ENCODE measurements around the gene STRN4. TPM values are rescaled to one million over a fixed set of nuclear protein-coding genes. Genes with fewer than 3 reads are reported as not detected.

The STRN4 gene
- total and polyA plus RNA-seq, 2 donors from 2014 or later: 31.5 to 74.9 TPM

DNA sequence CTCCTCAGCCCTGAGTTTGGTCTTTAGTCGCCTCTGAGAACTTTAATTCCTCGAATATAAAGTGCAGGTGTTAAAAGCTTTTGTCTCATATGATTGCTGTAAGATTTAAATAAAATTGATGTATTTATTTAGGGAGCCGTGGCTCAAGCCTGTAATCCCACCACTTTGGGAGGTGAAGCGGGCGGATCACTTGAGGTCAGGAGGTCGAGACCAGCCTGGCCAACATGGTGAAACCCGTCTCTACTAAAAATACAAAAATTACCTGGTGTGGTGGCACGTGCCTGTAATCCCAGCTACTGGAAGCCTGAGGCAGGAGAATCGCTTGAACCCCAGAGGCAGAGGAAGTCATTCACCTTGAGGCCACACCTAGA is 42.7 kb upstream of the STRN4 start:
- intact Hi-C loops (cut with DNase I): no loop called here
- FAIRE-seq (no peak), DNase-seq (no peak)
- no peaks in the 10 kb centered on the region for H3K27me3 ChIP-seq (ENCODE audit: control insufficient read depth, insufficient read depth, low read length)
- H3K9me3 ChIP-seq (ENCODE audit: control insufficient read depth in 2 of 3, insufficient read depth in 1 of 3, low read length in 3 of 3): no peaks in the 10 kb centered on the region
- peaks cover 3 to 25% (median 16%) of the 10 kb centered on the region in 3 donors for H3K4me1 ChIP-seq (ENCODE audit: control insufficient read depth in 2 of 3, insufficient read depth in 2 of 3, low read depth in 1 of 3, low read length in 3 of 3)
- TF ChIP-seq, protein P1, sequence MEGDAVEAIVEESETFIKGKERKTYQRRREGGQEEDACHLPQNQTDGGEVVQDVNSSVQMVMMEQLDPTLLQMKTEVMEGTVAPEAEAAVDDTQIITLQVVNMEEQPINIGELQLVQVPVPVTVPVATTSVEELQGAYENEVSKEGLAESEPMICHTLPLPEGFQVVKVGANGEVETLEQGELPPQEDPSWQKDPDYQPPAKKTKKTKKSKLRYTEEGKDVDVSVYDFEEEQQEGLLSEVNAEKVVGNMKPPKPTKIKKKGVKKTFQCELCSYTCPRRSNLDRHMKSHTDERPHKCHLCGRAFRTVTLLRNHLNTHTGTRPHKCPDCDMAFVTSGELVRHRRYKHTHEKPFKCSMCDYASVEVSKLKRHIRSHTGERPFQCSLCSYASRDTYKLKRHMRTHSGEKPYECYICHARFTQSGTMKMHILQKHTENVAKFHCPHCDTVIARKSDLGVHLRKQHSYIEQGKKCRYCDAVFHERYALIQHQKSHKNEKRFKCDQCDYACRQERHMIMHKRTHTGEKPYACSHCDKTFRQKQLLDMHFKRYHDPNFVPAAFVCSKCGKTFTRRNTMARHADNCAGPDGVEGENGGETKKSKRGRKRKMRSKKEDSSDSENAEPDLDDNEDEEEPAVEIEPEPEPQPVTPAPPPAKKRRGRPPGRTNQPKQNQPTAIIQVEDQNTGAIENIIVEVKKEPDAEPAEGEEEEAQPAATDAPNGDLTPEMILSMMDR (IDR thresholded peaks at IDR 0.05; ENCODE audit: borderline replicate concordance, extremely low read depth, insufficient read depth): no peak
- no peaks in the 10 kb centered on the region for H3K36me3 ChIP-seq (ENCODE audit: control insufficient read depth in 2 of 3, insufficient read depth in 3 of 3, low read length in 3 of 3)
- H3K4me3 ChIP-seq (ENCODE audit: low read length in 3 of 3): no peak overlapping the region
- H3K27ac ChIP-seq (ENCODE audit: low read depth in 2 of 2, low read length in 2 of 2): no peak overlapping the region
- no peak overlapping the region for H3K9ac ChIP-seq (ENCODE audit: low read length in 3 of 3)

DNA sequence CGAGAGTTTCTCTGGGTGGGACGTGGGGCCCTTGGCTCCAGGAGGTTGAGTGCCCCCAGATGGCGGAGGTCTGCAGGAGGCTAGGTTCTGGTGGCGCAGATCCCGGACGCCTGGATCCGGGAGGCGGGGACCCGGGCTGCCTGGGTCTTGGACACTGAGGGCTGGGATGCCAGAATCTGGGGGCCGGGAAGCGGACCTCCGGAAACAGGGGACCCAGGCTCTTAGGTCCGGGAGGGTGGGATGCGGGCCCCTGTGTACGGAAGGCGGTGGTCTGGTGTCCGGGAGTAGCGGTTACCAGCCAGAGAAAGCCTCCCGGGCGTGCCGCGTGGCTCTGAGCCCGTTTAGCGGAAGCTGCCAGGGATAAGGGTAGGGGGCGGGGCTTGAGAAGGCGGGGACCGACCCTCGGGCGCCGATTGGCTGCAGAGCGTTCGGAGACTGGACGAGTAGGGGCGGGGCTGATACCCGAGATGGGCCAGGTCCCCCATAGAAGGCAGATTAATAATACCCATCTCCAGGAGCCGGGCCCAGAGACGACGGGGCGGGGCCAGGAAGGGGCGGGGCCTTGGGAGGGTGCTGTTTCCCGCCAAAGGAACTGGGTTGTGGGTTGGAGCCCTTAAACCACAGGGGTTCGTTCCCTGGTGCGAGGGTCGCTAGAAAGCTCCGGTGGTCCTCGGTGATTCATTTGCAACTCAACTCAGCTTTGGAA is 42.2 kb upstream of the STRN4 start, which contains the start of gene SLC1A5:
SLC1A5 (minus strand) TSS at position 333 of the 706 bp plus-strand sequence. CDS start 629 bp downstream, outside the sequence.
- Histone ChIP-seq H3K36me3 (ENCODE audit: control insufficient read depth in 2 of 3, insufficient read depth in 3 of 3, low read length in 3 of 3) (no peaks in the 10 kb centered on the region), H3K9me3 (ENCODE audit: control insufficient read depth in 2 of 3, insufficient read depth in 1 of 3, low read length in 3 of 3) (no peaks in the 10 kb centered on the region), H3K4me3 (ENCODE audit: low read length in 3 of 3) (peak within 1 kb of the TSS; percentile 59 to 72 (median 61)), H3K27me3 (ENCODE audit: control insufficient read depth, insufficient read depth, low read length) (no peaks in the 10 kb centered on the region), H3K9ac (ENCODE audit: low read length in 3 of 3) (peak within 1 kb of the TSS; percentile 13 to 88 (median 77)), H3K4me1 (ENCODE audit: control insufficient read depth in 2 of 3, insufficient read depth in 2 of 3, low read depth in 1 of 3, low read length in 3 of 3) (peaks cover 3 to 28% (median 21%) of the 10 kb centered on the region in 3 donors), H3K27ac (ENCODE audit: low read depth in 2 of 2, low read length in 2 of 2) (peak within 1 kb of the TSS; percentile 88 to 90)
- intact Hi-C loops (cut with DNase I): no loop called here
- TF ChIP-seq, protein P1 (IDR thresholded peaks at IDR 0.05; ENCODE audit: borderline replicate concordance, extremely low read depth, insufficient read depth): no peak
- DNase-seq (peak; percentile 96 to 99 (median 97)), FAIRE-seq (no peak)

DNA sequence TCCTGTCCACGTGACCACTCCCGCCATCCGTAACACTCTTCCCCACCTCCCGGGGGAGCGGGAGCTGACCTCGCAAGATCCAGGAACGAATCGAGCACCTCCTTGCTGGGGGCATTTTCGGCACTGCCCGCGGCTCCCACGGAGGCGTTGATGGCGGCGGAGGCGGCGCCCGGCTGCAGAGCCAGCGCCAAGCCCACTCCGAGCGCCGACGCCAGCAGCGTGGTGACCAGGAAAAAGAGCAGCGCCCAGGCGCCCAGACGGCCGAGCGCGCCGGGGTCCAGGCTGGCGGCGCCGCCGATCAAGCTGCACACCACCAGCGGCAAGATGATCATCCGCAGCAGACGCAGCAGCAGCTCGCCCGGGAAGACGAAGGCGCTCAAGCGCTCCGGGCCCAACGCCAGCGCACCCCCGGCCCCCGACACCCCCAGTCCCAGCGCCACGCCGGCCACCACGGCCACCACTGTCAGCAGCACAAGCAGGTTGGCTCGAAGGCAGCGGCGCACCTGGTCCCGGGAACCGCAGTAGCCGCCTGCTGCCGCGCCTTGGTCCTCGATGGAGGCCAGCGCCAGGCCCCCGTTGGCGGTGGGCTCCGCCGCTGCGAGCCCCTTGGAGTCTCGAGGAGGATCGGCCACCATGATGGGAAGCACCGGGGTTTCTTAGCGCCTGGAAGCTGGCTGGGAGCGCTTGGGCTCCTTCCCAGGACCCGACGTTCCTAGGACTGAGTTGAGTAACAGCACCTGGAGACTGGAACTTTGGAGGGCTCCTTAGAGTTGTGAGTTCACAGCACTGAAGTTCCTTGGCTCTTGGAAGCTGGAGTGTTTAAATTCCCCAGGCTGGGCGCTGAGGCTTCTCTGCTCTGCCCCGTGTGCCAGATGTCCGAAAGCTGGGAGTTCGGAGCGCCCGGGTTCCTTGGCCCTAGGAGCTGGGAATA is 41.3 kb upstream of the STRN4 start:
- FAIRE-seq (no peak), DNase-seq (peak; percentile 59 to 90 (median 75))
- Histone ChIP-seq H3K36me3 (ENCODE audit: control insufficient read depth in 2 of 3, insufficient read depth in 3 of 3, low read length in 3 of 3) (peaks cover 0 to 2% (median 0%) of the 10 kb centered on the region in 3 donors), H3K4me3 (ENCODE audit: low read length in 3 of 3) (peak overlapping the region; percentile 59 to 72 (median 61)), H3K27me3 (ENCODE audit: control insufficient read depth, insufficient read depth, low read length) (no peaks in the 10 kb centered on the region), H3K4me1 (ENCODE audit: control insufficient read depth in 2 of 3, insufficient read depth in 2 of 3, low read depth in 1 of 3, low read length in 3 of 3) (peaks cover 3 to 29% (median 22%) of the 10 kb centered on the region in 3 donors), H3K9ac (ENCODE audit: low read length in 3 of 3) (peak overlapping the region; percentile 21 to 88 (median 77)), H3K27ac (ENCODE audit: low read depth in 2 of 2, low read length in 2 of 2) (peak overlapping the region; percentile 88 to 90), H3K9me3 (ENCODE audit: control insufficient read depth in 2 of 3, insufficient read depth in 1 of 3, low read length in 3 of 3) (no peaks in the 10 kb centered on the region)
- TF ChIP-seq, protein P1 (IDR thresholded peaks at IDR 0.05; ENCODE audit: borderline replicate concordance, extremely low read depth, insufficient read depth): no peak
- intact Hi-C loops (cut with DNase I): no loop called here

All from kidney (tissue), 14 donors.